PC-3 (cell line): ENCODE data around the gene GALK2. TPM values are rescaled to one million over a fixed set of nuclear protein-coding genes. Genes with fewer than 3 reads are reported as not detected.

Source experiments
- ATAC-seq: fragments of 200-7000 bp; cut with Tn5 transposase; 2 replicates; pipeline ENCODE4 v1.9.1; 2020; ENCODE audit warnings: mild to moderate bottlenecking, moderate library complexity
- BruUV-seq: library from RNA; stranded (reverse); fragments of 400-500 nt; replicated peaks from 2 replicates; lab custom pipeline; 2021; lab: Mats Ljungman, UMichigan
- CTCF ChIA-PET: fragments of 300-600 bp; sonication (Branson Sonifier 250); formaldehyde crosslinking; loops from one replicate; lab custom pipeline; 2022; ENCODE audit warnings: antibody characterized with exemption; lab: Charles Lee
- POLR2A ChIA-PET: fragments of 300-600 bp; sonication (Branson Sonifier 250); formaldehyde crosslinking; loops from one replicate; lab custom pipeline; 2022; ENCODE audit warnings: antibody characterized with exemption; ENCODE audit not compliant: unreplicated experiment; lab: Charles Lee
- DNase-seq: peaks from one replicate; pipeline ENCODE4 v3.0.0-alpha.2; 2015
- H2AFZ ChIP-seq: fragments of 300-600 bp; sonication (generic); 2 replicates; pipeline ENCODE4 v1.6.0; 2016; ENCODE audit warnings: antibody characterized with exemption, low read length
- H3F3A ChIP-seq: fragments of 300-600 bp; sonication (generic); one replicate; pipeline ENCODE4 v1.6.0; 2017; ENCODE audit warnings: antibody characterized with exemption, low read length, control low read depth, mild to moderate bottlenecking; ENCODE audit not compliant: unreplicated experiment
- H3K27ac ChIP-seq: fragments of 300-600 bp; sonication (generic); 2 replicates; pipeline ENCODE4 v1.5.1; 2016; ENCODE audit warnings: mild to moderate bottlenecking, low read length
- H3K27me3 ChIP-seq: fragments of 300-600 bp; sonication (generic); 2 replicates; pipeline ENCODE4 v1.6.1; 2016; ENCODE audit warnings: low read length, mixed read lengths
- H3K36me3 ChIP-seq: fragments of 300-600 bp; sonication (generic); 2 replicates; pipeline ENCODE4 v1.6.1; 2016; ENCODE audit warnings: low read depth, mixed run types, low read length, mixed read lengths
- H3K4me1 ChIP-seq: fragments of 300-600 bp; sonication (generic); 2 replicates; pipeline ENCODE4 v1.5.1; 2016; ENCODE audit warnings: low read length; ENCODE audit not compliant: insufficient read depth
- H3K4me2 ChIP-seq: fragments of 300-600 bp; sonication (generic); 2 replicates; pipeline ENCODE4 v1.6.0; 2016; ENCODE audit warnings: low read length
- H3K4me3 ChIP-seq: fragments of 300-600 bp; sonication (generic); 2 replicates; pipeline ENCODE4 v1.5.1; 2016; ENCODE audit warnings: mild to moderate bottlenecking, low read length, mixed read lengths
- H3K79me2 ChIP-seq: fragments of 300-600 bp; sonication (generic); 2 replicates; pipeline ENCODE4 v1.6.1; 2017; ENCODE audit warnings: low read length, mixed read lengths
- H3K9ac ChIP-seq: fragments of 300-600 bp; sonication (generic); 2 replicates; pipeline ENCODE4 v1.6.0; 2016; ENCODE audit warnings: mild to moderate bottlenecking, low read length
- H3K9me2 ChIP-seq: fragments of 300-600 bp; sonication (generic); replicated peaks from 2 replicates; pipeline ENCODE4 v1.6.1; 2016; ENCODE audit warnings: mixed run types, low read length, mixed read lengths
- H3K9me3 ChIP-seq: fragments of 300-600 bp; sonication (generic); 2 replicates; pipeline ENCODE4 v1.6.1; 2016; ENCODE audit warnings: low read length, mixed read lengths
- H4K20me1 ChIP-seq: fragments of 300-600 bp; sonication (generic); 2 replicates; pipeline ENCODE4 v1.6.1; 2016; ENCODE audit warnings: low read length, mixed read lengths
- EZH2 ChIP-seq: fragments of 300-600 bp; sonication (generic); IDR thresholded peaks from one replicate; pipeline ENCODE4 v1.6.1; 2017; ENCODE audit warnings: antibody characterized with exemption, mild to moderate bottlenecking, low read length; ENCODE audit not compliant: unreplicated experiment
- EZH2phosphoT487 ChIP-seq: fragments of 300-600 bp; sonication (generic); IDR thresholded peaks from 2 replicates; pipeline ENCODE4 v1.6.1; 2018; ENCODE audit warnings: mild to moderate bottlenecking, antibody characterized with exemption, low read length, borderline replicate concordance
- intact Hi-C: fragments of 100-400 bp; cut with micrococcal nuclease; formaldehyde crosslinking; loops from 2 replicates; pipeline ENCODE4 v1.9.0; 2023
- total RNA-seq: library from RNA; depleted of rRNA; stranded (reverse); fragments of >200 nt; gene quantifications from 2 replicates; pipeline ENCODE4 v1.2.3, GENCODE V29; 2014
- TF ChIP-seq, protein P1 (sequence below): fragments of 300-600 bp; sonication (generic); conservative IDR thresholded peaks from 2 replicates; pipeline ENCODE4 v1.5.1; 2017; ENCODE audit warnings: antibody characterized with exemption, low read depth, mild to moderate bottlenecking, low read length

Gene GALK2
- total RNA-seq, 1 experiment from 2014 or later: 27.2 TPM

DNA sequence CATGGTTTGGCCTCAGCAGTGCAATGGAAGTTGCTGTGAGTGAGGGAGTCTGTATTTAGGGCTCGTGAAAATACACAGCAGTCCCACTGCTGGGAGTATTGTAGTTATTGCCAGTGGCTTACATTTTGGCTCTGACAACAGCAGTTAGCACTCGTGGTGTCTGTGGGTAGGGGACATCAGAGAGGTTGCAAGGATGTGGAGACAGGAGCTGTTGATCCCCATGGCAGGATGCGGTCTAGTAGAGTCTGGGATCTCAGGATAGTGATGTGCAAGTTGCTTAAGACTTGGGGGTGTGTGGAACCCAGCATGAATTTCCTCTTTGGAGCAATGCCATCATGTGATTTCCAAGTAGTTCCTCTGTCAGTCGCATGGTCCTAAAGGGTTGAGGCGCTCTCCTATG lies 59.9 kb downstream of the GALK2 start:
- H3K27me3 ChIP-seq: no peaks in the 10 kb centered on the region
- no peak overlapping the region for H3K27ac ChIP-seq
- POLR2A ChIA-PET: no interaction called here

DNA sequence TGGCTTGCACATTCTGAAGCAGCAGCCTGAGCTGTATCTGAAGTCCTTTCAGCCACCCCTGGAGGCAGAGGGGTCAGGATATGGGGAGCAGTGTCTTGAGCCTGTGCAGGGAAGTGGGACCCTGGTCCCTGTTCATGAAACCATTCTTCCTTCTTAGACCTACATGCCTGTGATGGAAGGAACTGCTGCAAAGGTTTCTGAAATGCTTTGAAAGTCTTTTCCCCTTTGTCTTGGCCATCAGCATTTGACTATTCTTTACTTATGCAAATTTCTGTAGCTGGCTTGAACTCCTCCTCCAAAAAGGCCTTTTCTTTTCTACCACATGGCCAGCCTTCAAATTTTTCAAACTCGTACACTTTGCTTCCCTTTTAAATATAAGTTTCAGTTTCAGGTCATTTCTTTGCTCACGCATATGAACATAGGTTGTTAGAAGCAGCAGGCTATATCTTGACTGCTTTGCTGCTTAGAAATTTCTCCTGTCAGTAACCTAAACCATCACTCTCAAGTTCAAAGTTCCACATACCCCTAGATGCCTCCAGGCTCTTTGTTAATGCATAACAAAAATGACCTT lies 62.3 kb downstream of the GALK2 start:
- H3K9me2 ChIP-seq: no peaks in the 10 kb centered on the region
- CTCF ChIA-PET: no interaction called here
- intact Hi-C loops: loop anchor here (10.0 kb wide), 1 partner anchor 392 kb away; the partner anchor contains the start of genes DTWD1 and FAM227B
- no peaks in the 10 kb centered on the region for H3F3A ChIP-seq
- ATAC-seq: no peak
- H4K20me1 ChIP-seq: no peaks in the 10 kb centered on the region
- DNase-seq: no peak
- POLR2A ChIA-PET: no interaction called here
- no peak overlapping the region for H3K9ac ChIP-seq
- BruUV-seq: no TSS peak
- H3K27ac ChIP-seq: no peak overlapping the region
- no peaks in the 10 kb centered on the region for H3K9me3 ChIP-seq
- H2AFZ ChIP-seq: no peak overlapping the region
- H3K4me3 ChIP-seq: no peak overlapping the region
- peaks cover 5% of the 10 kb centered on the region; the same call in 1 of the 2 replicates for H3K4me1 ChIP-seq
- peaks cover 8% of the 10 kb centered on the region; the same call in 1 of the 2 replicates for H3K79me2 ChIP-seq
- no peak overlapping the region for H3K4me2 ChIP-seq
- TF ChIP-seq, protein P1, sequence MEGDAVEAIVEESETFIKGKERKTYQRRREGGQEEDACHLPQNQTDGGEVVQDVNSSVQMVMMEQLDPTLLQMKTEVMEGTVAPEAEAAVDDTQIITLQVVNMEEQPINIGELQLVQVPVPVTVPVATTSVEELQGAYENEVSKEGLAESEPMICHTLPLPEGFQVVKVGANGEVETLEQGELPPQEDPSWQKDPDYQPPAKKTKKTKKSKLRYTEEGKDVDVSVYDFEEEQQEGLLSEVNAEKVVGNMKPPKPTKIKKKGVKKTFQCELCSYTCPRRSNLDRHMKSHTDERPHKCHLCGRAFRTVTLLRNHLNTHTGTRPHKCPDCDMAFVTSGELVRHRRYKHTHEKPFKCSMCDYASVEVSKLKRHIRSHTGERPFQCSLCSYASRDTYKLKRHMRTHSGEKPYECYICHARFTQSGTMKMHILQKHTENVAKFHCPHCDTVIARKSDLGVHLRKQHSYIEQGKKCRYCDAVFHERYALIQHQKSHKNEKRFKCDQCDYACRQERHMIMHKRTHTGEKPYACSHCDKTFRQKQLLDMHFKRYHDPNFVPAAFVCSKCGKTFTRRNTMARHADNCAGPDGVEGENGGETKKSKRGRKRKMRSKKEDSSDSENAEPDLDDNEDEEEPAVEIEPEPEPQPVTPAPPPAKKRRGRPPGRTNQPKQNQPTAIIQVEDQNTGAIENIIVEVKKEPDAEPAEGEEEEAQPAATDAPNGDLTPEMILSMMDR: no peak
- H3K27me3 ChIP-seq: no peaks in the 10 kb centered on the region
- H3K36me3 ChIP-seq: peaks cover 4% of the 10 kb centered on the region

More for the DNA sequence above, 59.9 kb downstream of the GALK2 start:
- Histone ChIP-seq H3K4me1 (0 out of 2 replicates have a peak, but pooled peaks cover under 1% of the 10 kb centered on the region), H3K4me2 (no peak overlapping the region), H4K20me1 (no peaks in the 10 kb centered on the region), H3K79me2 (peaks cover 8% of the 10 kb centered on the region; the same call in 1 of the 2 replicates), H3K9ac (no peak overlapping the region), H3K9me2 (no peaks in the 10 kb centered on the region), H3K4me3 (no peak overlapping the region), H3K36me3 (peaks cover 4% of the 10 kb centered on the region; the same call in 1 of the 2 replicates), H3F3A (no peaks in the 10 kb centered on the region), H3K9me3 (no peaks in the 10 kb centered on the region), H2AFZ (no peak overlapping the region)
- intact Hi-C loops: loop anchor here (10.0 kb wide), 1 partner anchor 395 kb away; the partner anchor contains the start of genes DTWD1 and FAM227B
- CTCF ChIA-PET: no interaction called here
- ATAC-seq (no peak), DNase-seq (no peak)
- TF ChIP-seq EZH2phosphoT487 (no peak), EZH2 (no peak)
- TF ChIP-seq, protein P1: no peak
- BruUV-seq: no TSS peak

DNA sequence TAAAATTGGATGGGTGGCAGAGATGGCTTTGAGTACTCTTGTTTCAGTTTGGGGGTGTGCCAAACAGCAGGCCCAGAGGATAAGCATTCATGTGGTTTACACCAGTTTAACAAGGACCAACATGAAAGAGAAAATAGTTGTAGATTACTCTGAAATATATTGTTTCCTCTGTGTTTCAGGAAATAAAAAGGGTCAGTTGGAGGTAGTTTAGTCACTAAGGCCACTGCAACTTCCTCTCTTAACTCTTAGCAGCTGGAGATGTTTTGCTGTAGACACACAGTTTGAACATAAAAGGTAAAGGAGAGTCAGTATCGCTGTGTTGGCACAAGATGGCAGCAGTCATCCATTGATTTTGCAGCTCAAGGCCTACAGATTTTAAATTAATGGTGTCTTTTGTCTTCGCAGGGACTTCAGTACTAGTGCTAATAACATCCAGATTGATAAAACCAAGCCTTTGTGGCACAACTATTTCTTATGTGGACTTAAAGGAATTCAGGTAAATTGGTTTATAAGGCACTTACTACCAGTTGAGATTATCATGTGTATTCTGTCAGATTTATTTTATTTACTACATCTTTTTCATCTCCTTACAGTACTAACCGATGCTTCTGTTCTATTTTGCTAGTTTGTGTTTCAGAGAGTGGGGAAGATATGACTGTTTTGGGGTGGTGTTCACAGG lies 65.5 kb downstream of the GALK2 start:
- Histone ChIP-seq H3K9me2 (no peaks in the 10 kb centered on the region), H3K36me3 (no peaks in the 10 kb centered on the region; the same call in 1 of the 2 replicates), H3K4me3 (no peak overlapping the region), H3F3A (no peaks in the 10 kb centered on the region), H3K27ac (0 out of 2 replicates have a peak overlapping the region, but pooled peaks have one; percentile 10), H2AFZ (no peak overlapping the region), H3K4me2 (no peak overlapping the region), H3K9ac (no peak overlapping the region), H3K4me1 (peaks cover 5% of the 10 kb centered on the region; the same call in 1 of the 2 replicates), H3K79me2 (no peaks in the 10 kb centered on the region), H3K27me3 (no peaks in the 10 kb centered on the region), H3K9me3 (no peaks in the 10 kb centered on the region), H4K20me1 (no peaks in the 10 kb centered on the region)
- ATAC-seq (peak; percentile 88), DNase-seq (peak; percentile 60)
- intact Hi-C loops: loop anchor here (1.0 to 10.0 kb wide), 7 partner anchors 187 to 912 kb away; partner anchors contain the start of genes DTWD1 and FAM227B
- POLR2A ChIA-PET: no interaction called here
- BruUV-seq: no TSS peak
- CTCF ChIA-PET: interaction anchor here (0.6 to 1.2 kb wide), 4 partner anchors 60 to 816 kb away, joined by 3 to 4 read pairs (median 3); partner anchors contain the start of gene FGF7
- TF ChIP-seq, protein P1: peak; percentile 81
- TF ChIP-seq EZH2: no peak
- TF ChIP-seq EZH2phosphoT487: no peak
